ENCODE results near the gene ELOA.

- TF ChIP-seq EZH2 (IDR thresholded peaks at IDR 0.05; ENCODE audit: insufficient read depth, poor library complexity, severe bottlenecking): no peak
- TF ChIP-seq EZH2phosphoT487 (IDR thresholded peaks at IDR 0.05; ENCODE audit: insufficient read depth, low read depth): no peak
Measured at GRCh38 chr1:23810818-23811540, 67.7 kb downstream of the ELOA start.
